Sigmoid colon (tissue), 7 donors: ENCODE data around the gene TBC1D22A. TPM values are rescaled to one million over a fixed set of nuclear protein-coding genes. Genes with fewer than 3 reads are reported as not detected.

Experiments used
- DNase-seq: peaks from one replicate; pipeline ENCODE4 v3.0.0-alpha.2; 2019
- H3K27ac ChIP-seq, 4 donors: fragments of 200-600 bp; sonication (generic); one replicate each; pipeline ENCODE4 v1.5.1; 2016 to 2019; ENCODE audit warnings: mild to moderate bottlenecking in 1 of 4
- H3K27me3 ChIP-seq, 3 donors: fragments of 200-600 bp; sonication (generic); one replicate each; pipeline ENCODE4 v1.5.1; 2019; ENCODE audit warnings: mild to moderate bottlenecking in 1 of 3
- H3K36me3 ChIP-seq, 4 donors: fragments of 200-600 bp; sonication (generic); one replicate each; pipeline ENCODE4 v1.5.1; 2016 to 2019
- H3K4me1 ChIP-seq, 4 donors: fragments of 200-600 bp; sonication (generic); one replicate each; pipeline ENCODE4 v1.5.1; 2017 to 2019
- H3K4me3 ChIP-seq, 4 donors: fragments of 200-600 bp; sonication (generic); one replicate each; pipeline ENCODE4 v1.5.1; 2017 to 2019; ENCODE audit warnings: mild to moderate bottlenecking in 2 of 4, moderate library complexity in 1 of 4
- H3K9me3 ChIP-seq, 4 donors: fragments of 200-600 bp in 3 of 4; sonication (generic) in 3 of 4; one replicate each; pipeline versions ENCODE4 v1.5.1 to v1.6.1; 2013 to 2019
- CTCF ChIP-seq, 4 experiments: fragments of 450-650 bp in 3 of 4; fragments of 200-600 bp in 1 of 4; IDR thresholded peaks; one replicate each; pipeline ENCODE4 v1.5.1; 2016 to 2019; ENCODE audit warnings: antibody characterized with exemption in 4 of 4, mild to moderate bottlenecking in 3 of 4, moderate library complexity in 2 of 4
- EP300 ChIP-seq, 4 donors: sonication (generic); formaldehyde crosslinking; IDR thresholded peaks; one replicate each; pipeline ENCODE4 v1.6.1; 2017; ENCODE audit warnings: antibody characterized with exemption in 4 of 4
- POLR2A ChIP-seq, 2 donors: fragments of 450-650 bp; IDR thresholded peaks; one replicate each; pipeline ENCODE4 v1.6.1; 2016; ENCODE audit warnings: antibody characterized with exemption in 2 of 2, mild to moderate bottlenecking in 2 of 2, moderate library complexity in 2 of 2
- POLR2AphosphoS5 ChIP-seq, 4 donors: sonication (generic); formaldehyde crosslinking; IDR thresholded peaks; one replicate each; pipeline ENCODE4 v1.6.1; 2017; ENCODE audit warnings: antibody characterized with exemption in 4 of 4
- WGBS, 2 donors: extraction: QIAGEN DNeasy Blood & Tissue Kit; methylation state at CpG; one replicate each; pipeline ENCODE4 v1.1.7; 2013; 5-methylcytosine and 5-hydroxymethylcytosine counted together
- intact Hi-C: fragments of 100-400 bp; cut with DNase I; formaldehyde crosslinking; loops from one replicate; pipeline ENCODE4 v1.15.1; 2023
- polyA plus RNA-seq, 3 donors: library from polyadenylated mRNA; stranded (reverse); fragments of 200-250 nt; gene quantifications; one replicate each; pipeline ENCODE4 v1.2.3, GENCODE V29; 2013
- total RNA-seq, 4 donors: library from RNA; depleted of rRNA; stranded (reverse); fragments of >200 nt; gene quantifications; one replicate each; pipeline ENCODE4 v1.1.0, GENCODE V29; 2016
- donor health status: healthy with polysubstance abuse.
- donor health status: Bipolar disorder and iron deficiency.
- donor health status: healthy.

The TBC1D22A gene
- total and polyA plus RNA-seq, 7 donors = 13.6 to 34.6 (median 14.3) TPM

GRCh38 chr22:47148956-47149728 lies 386.7 kb downstream of the TBC1D22A start:
- Histone ChIP-seq H3K9me3 (peaks cover 0 to 4% (median 1%) of the 10 kb centered on the region in 4 donors), H3K36me3 (no peaks in the 10 kb centered on the region), H3K27ac (no peak overlapping the region), H3K27me3 (no peaks in the 10 kb centered on the region), H3K4me1 (peaks cover 0 to 3% (median 2%) of the 10 kb centered on the region in 4 donors), H3K4me3 (no peak overlapping the region)
- intact Hi-C loops = no loop called here
- 78 to 92% methylated on average over 31 of the region's 31 CpGs for WGBS, 2 donors
- no peak for DNase-seq
- TF ChIP-seq POLR2AphosphoS5 (IDR thresholded peaks at IDR 0.05) = no peak
- TF ChIP-seq CTCF (IDR thresholded peaks at IDR 0.05) = no peak
- no peak for TF ChIP-seq EP300 (IDR thresholded peaks at IDR 0.05)
- no peak for TF ChIP-seq POLR2A (IDR thresholded peaks at IDR 0.05)

DNA sequence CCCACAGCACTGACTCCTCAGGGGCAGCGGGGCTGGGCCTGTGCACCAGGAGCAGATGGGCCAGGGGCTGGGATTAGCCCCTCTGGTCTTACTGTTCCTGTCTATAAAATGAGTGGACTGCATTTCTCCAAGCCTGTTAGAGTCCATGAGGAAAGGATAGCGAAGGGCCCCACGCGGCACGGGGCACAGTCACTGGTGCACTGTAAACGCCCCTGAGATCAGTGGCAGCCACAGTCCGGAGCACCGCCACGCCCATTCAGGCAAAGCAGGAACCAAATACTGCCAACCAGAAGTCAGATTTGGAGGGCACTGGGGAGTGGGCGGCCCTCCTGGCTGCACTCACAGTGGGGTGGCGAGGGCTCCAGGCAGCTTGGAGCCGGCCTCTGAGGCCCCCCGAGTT lies 387.5 kb downstream of the TBC1D22A start:
- 91 to 96% methylated on average over 13 of the region's 13 CpGs for WGBS, 2 donors
- Histone ChIP-seq H3K9me3 (peaks cover 0 to 4% (median 1%) of the 10 kb centered on the region in 4 donors), H3K4me3 (no peak overlapping the region), H3K27me3 (no peaks in the 10 kb centered on the region), H3K27ac (no peak overlapping the region), H3K36me3 (no peaks in the 10 kb centered on the region), H3K4me1 (peaks cover 0 to 11% (median 10%) of the 10 kb centered on the region in 4 donors)
- no peak for DNase-seq
- intact Hi-C loops = loop anchor here (10.0 kb wide), 1 partner anchor 315 kb away; no protein-coding TSS in a partner anchor
- no peak for TF ChIP-seq CTCF (IDR thresholded peaks at IDR 0.05)
- no peak for TF ChIP-seq POLR2A (IDR thresholded peaks at IDR 0.05)
- TF ChIP-seq EP300 (IDR thresholded peaks at IDR 0.05) = no peak
- no peak for TF ChIP-seq POLR2AphosphoS5 (IDR thresholded peaks at IDR 0.05)

- H3K4me3 ChIP-seq = no peak overlapping the region
- WGBS, 2 donors = 95 to 96% methylated on average over 21 of the region's 21 CpGs
- no peak for TF ChIP-seq POLR2A (IDR thresholded peaks at IDR 0.05)
- TF ChIP-seq CTCF (IDR thresholded peaks at IDR 0.05) = no peak
- TF ChIP-seq EP300 (IDR thresholded peaks at IDR 0.05) = no peak
- no peak for TF ChIP-seq POLR2AphosphoS5 (IDR thresholded peaks at IDR 0.05)
- H3K4me1 ChIP-seq = peaks cover 0 to 14% (median 12%) of the 10 kb centered on the region in 4 donors
- no peaks in the 10 kb centered on the region for H3K36me3 ChIP-seq
- H3K9me3 ChIP-seq = peaks cover 0 to 4% (median 1%) of the 10 kb centered on the region in 4 donors
- no peak overlapping the region for H3K27ac ChIP-seq
- intact Hi-C loops = loop anchor here (10.0 kb wide), 1 partner anchor 316 kb away; no protein-coding TSS in a partner anchor
- no peaks in the 10 kb centered on the region for H3K27me3 ChIP-seq
- DNase-seq = no peak
These were observed 388.0 kb downstream of the TBC1D22A start for GRCh38 chr22:47150426-47150825.

DNA sequence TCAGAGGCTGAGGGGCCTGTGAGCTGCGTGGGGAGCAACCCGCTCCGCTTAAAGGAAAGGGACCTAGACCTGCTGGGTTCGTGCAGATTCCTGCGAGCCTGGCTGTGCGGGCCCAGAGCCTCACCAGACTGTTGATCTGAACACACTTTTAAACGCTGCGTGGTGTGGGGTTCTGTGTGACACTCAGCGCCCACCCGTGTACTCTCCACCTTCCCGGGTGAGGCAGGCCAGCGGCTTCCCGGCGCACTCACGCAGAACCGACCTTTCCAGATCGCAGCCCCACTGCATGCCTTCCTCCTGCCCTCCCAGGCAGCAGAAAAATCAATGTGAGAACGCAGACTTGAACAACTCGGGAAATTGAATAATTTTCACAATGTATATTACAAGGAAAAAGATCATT lies 388.6 kb downstream of the TBC1D22A start:
- Histone ChIP-seq H3K27me3 (no peaks in the 10 kb centered on the region), H3K36me3 (no peaks in the 10 kb centered on the region), H3K4me1 (peaks cover 0 to 15% (median 12%) of the 10 kb centered on the region in 4 donors), H3K9me3 (peaks cover 0 to 4% (median 1%) of the 10 kb centered on the region in 4 donors), H3K4me3 (no peak overlapping the region), H3K27ac (no peak overlapping the region)
- WGBS, 2 donors = 97% methylated on average over 19 of the region's 19 CpGs
- DNase-seq = no peak
- TF ChIP-seq EP300 (IDR thresholded peaks at IDR 0.05) (no peak), POLR2A (IDR thresholded peaks at IDR 0.05) (no peak), CTCF (IDR thresholded peaks at IDR 0.05) (no peak)
- intact Hi-C loops = loop anchor here (10.0 kb wide), 1 partner anchor 316 kb away; no protein-coding TSS in a partner anchor
